Vagina (tissue), 2 donors: ENCODE results near the gene NACAD. TPM values are rescaled to one million over a fixed set of nuclear protein-coding genes. Genes with fewer than 3 reads are reported as not detected.

Experiments
- DNase-seq, 2 donors: peaks; one replicate each; pipeline ENCODE4 v3.0.0-alpha.2; 2017; ENCODE audit errors: extremely low spot score in 2 of 2
- H3K27ac ChIP-seq: fragments of 200-600 bp; sonication (generic); one replicate; pipeline ENCODE4 v1.5.1; 2019
- H3K27me3 ChIP-seq: fragments of 200-600 bp; sonication (generic); one replicate; pipeline ENCODE4 v1.5.1; 2019
- H3K36me3 ChIP-seq, 2 donors: fragments of 200-600 bp; sonication (generic); one replicate each; pipeline ENCODE4 v1.5.1; 2017 to 2019
- H3K4me1 ChIP-seq: fragments of 200-600 bp; sonication (generic); one replicate; pipeline ENCODE4 v1.5.1; 2019
- H3K4me3 ChIP-seq, 2 donors: fragments of 200-600 bp; sonication (generic); 1 replicate in 1 of 2; 2 replicates in 1 of 2; pipeline ENCODE4 v1.5.1; 2016 to 2019
- H3K9me3 ChIP-seq: fragments of 200-600 bp; sonication (generic); one replicate; pipeline ENCODE4 v1.5.1; 2019
- CTCF ChIP-seq, 3 experiments: fragments of 450-650 bp in 2 of 3; fragments of 200-600 bp in 1 of 3; sonication (generic) in 1 of 3; IDR thresholded peaks; one replicate each; pipeline ENCODE4 v1.5.1; 2017 to 2019; ENCODE audit warnings: antibody characterized with exemption in 3 of 3, mild to moderate bottlenecking in 2 of 3, moderate library complexity in 2 of 3
- POLR2A ChIP-seq, 2 donors: fragments of 450-650 bp; IDR thresholded peaks; one replicate each; pipeline ENCODE4 v1.6.1; 2017; ENCODE audit warnings: antibody characterized with exemption in 2 of 2, mild to moderate bottlenecking in 2 of 2, moderate library complexity in 2 of 2
- POLR2AphosphoS5 ChIP-seq, 2 donors: sonication (generic); formaldehyde crosslinking; IDR thresholded peaks; one replicate each; pipeline ENCODE4 v1.9.0; 2017; ENCODE audit warnings: antibody characterized with exemption in 2 of 2, mild to moderate bottlenecking in 2 of 2, low read depth in 1 of 2; ENCODE audit not compliant: insufficient read depth in 1 of 2
- intact Hi-C: fragments of 100-400 bp; cut with DNase I; formaldehyde crosslinking; loops from one replicate; pipeline ENCODE4 v1.15.1; 2023
- total RNA-seq: library from RNA; depleted of rRNA; stranded (reverse); fragments of >200 nt; gene quantifications from one replicate; pipeline ENCODE4 v1.2.3, GENCODE V29; 2016

Gene NACAD
- total RNA-seq, 1 donor from 2014 or later = 9.6 TPM

- no peak overlapping the region for H3K4me3 ChIP-seq
- no peak for TF ChIP-seq POLR2A (IDR thresholded peaks at IDR 0.05)
- no peak for TF ChIP-seq CTCF (IDR thresholded peaks at IDR 0.05)
- no peak for TF ChIP-seq POLR2AphosphoS5 (IDR thresholded peaks at IDR 0.05; ENCODE audit: insufficient read depth in 1 of 2, low read depth in 1 of 2)
- no peaks in the 10 kb centered on the region for H3K36me3 ChIP-seq
- DNase-seq = no peak
- no peaks in the 10 kb centered on the region for H3K4me1 ChIP-seq
- H3K9me3 ChIP-seq = no peaks in the 10 kb centered on the region
- no peaks in the 10 kb centered on the region for H3K27me3 ChIP-seq
- no peak overlapping the region for H3K27ac ChIP-seq
- intact Hi-C loops = no loop called here
Measured at GRCh38 chr7:45054442-45054841, 34.3 kb downstream of the NACAD start.

- no peak overlapping the region for H3K4me3 ChIP-seq
- H3K36me3 ChIP-seq = no peaks in the 10 kb centered on the region
- H3K9me3 ChIP-seq = no peaks in the 10 kb centered on the region
- H3K4me1 ChIP-seq = no peaks in the 10 kb centered on the region
- H3K27ac ChIP-seq = no peak overlapping the region
- TF ChIP-seq POLR2AphosphoS5 (IDR thresholded peaks at IDR 0.05; ENCODE audit: insufficient read depth in 1 of 2, low read depth in 1 of 2) = no peak
- no peak for TF ChIP-seq CTCF (IDR thresholded peaks at IDR 0.05)
- no peak for TF ChIP-seq POLR2A (IDR thresholded peaks at IDR 0.05)
- intact Hi-C loops = no loop called here
- no peak for DNase-seq
- no peaks in the 10 kb centered on the region for H3K27me3 ChIP-seq
Measured at GRCh38 chr7:45053941-45054340, 34.8 kb downstream of the NACAD start.

- Histone ChIP-seq H3K4me3 (no peak overlapping the region), H3K36me3 (no peaks in the 10 kb centered on the region), H3K27me3 (no peaks in the 10 kb centered on the region), H3K4me1 (no peaks in the 10 kb centered on the region), H3K27ac (no peak overlapping the region), H3K9me3 (no peaks in the 10 kb centered on the region)
- TF ChIP-seq POLR2A (IDR thresholded peaks at IDR 0.05) (no peak), CTCF (IDR thresholded peaks at IDR 0.05) (no peak), POLR2AphosphoS5 (IDR thresholded peaks at IDR 0.05; ENCODE audit: insufficient read depth in 1 of 2, low read depth in 1 of 2) (no peak)
- intact Hi-C loops = no loop called here
- no peak for DNase-seq
Measured at GRCh38 chr7:45053401-45053800, 35.4 kb downstream of the NACAD start.

GRCh38 chr7:45052011-45052410 is 36.8 kb downstream of the NACAD start:
- no peaks in the 10 kb centered on the region for H3K27me3 ChIP-seq
- DNase-seq = no peak
- no peaks in the 10 kb centered on the region for H3K36me3 ChIP-seq
- TF ChIP-seq POLR2AphosphoS5 (IDR thresholded peaks at IDR 0.05; ENCODE audit: insufficient read depth in 1 of 2, low read depth in 1 of 2) = no peak
- no peak for TF ChIP-seq CTCF (IDR thresholded peaks at IDR 0.05)
- no peak for TF ChIP-seq POLR2A (IDR thresholded peaks at IDR 0.05)
- H3K27ac ChIP-seq = no peak overlapping the region
- no peaks in the 10 kb centered on the region for H3K9me3 ChIP-seq
- no peaks in the 10 kb centered on the region for H3K4me1 ChIP-seq
- no peak overlapping the region for H3K4me3 ChIP-seq
- intact Hi-C loops = no loop called here

GRCh38 chr7:45050198-45050597 is 38.6 kb downstream of the NACAD start:
- H3K27ac ChIP-seq = no peak overlapping the region
- no peaks in the 10 kb centered on the region for H3K27me3 ChIP-seq
- DNase-seq = no peak
- no peaks in the 10 kb centered on the region for H3K4me1 ChIP-seq
- H3K4me3 ChIP-seq = no peak overlapping the region
- H3K36me3 ChIP-seq = no peaks in the 10 kb centered on the region
- H3K9me3 ChIP-seq = no peaks in the 10 kb centered on the region
- TF ChIP-seq POLR2A (IDR thresholded peaks at IDR 0.05) = no peak
- TF ChIP-seq POLR2AphosphoS5 (IDR thresholded peaks at IDR 0.05; ENCODE audit: insufficient read depth in 1 of 2, low read depth in 1 of 2) = no peak
- TF ChIP-seq CTCF (IDR thresholded peaks at IDR 0.05) = no peak
- intact Hi-C loops = no loop called here
